H1 (cell line): ENCODE measurements around the gene CACNA1D. TPM values are rescaled to one million over a fixed set of nuclear protein-coding genes. Genes with fewer than 3 reads are reported as not detected.

Source experiments
- CTCF ChIA-PET: fragments of 300-600 bp; sonication (Branson Sonifier 250); formaldehyde crosslinking; loops from one replicate; lab custom pipeline; 2021; ENCODE audit not compliant: partially characterized antibody; lab: Charles Lee
- POLR2A ChIA-PET: fragments of 300-600 bp; sonication (Branson Sonifier 250); formaldehyde crosslinking; loops from one replicate; lab custom pipeline; 2021; ENCODE audit warnings: inconsistent platforms; ENCODE audit not compliant: partially characterized antibody; lab: Charles Lee
- DNase-seq, 2 experiments: peaks; one replicate each; pipeline versions ENCODE4 v3.0.0 to v3.0.0-alpha.2; 2010 to 2022; ENCODE audit warnings: low spot score in 2 of 2, low read depth in 1 of 2, mixed read lengths in 1 of 2
- FAIRE-seq: peaks from 2 replicates; lab custom pipeline; 2011; peaks lifted over from hg19 to GRCh38; lab: Jason Lieb, UNC
- H2AFZ ChIP-seq: 2 replicates; pipeline ENCODE4 v1.8.1; 2012; ENCODE audit warnings: low read length, inconsistent platforms
- H2AK5ac ChIP-seq: 2 replicates; pipeline ENCODE4 v1.6.1; 2013; ENCODE audit warnings: low read depth, low read length
- H2BK120ac ChIP-seq: replicated peaks from 2 replicates; pipeline ENCODE3; 2013; ENCODE audit warnings: low read depth, low read length, inconsistent platforms
- H2BK12ac ChIP-seq: 2 replicates; pipeline ENCODE4 v1.6.1; 2013; ENCODE audit warnings: low read depth, low read length
- H2BK15ac ChIP-seq: 2 replicates; pipeline ENCODE4 v1.6.1; 2013; ENCODE audit warnings: low read length
- H2BK20ac ChIP-seq: 2 replicates; pipeline ENCODE4 v1.6.1; 2013; ENCODE audit warnings: low read length
- H2BK5ac ChIP-seq: 2 replicates; pipeline ENCODE4 v1.6.1; 2013; ENCODE audit warnings: low read depth, low read length
- H3K14ac ChIP-seq: 2 replicates; pipeline ENCODE4 v1.6.1; 2013; ENCODE audit warnings: inconsistent platforms; ENCODE audit not compliant: insufficient read length
- H3K18ac ChIP-seq: 2 replicates; pipeline ENCODE4 v1.6.1; 2013; ENCODE audit warnings: low read length; ENCODE audit errors: extremely low read depth
- H3K23ac ChIP-seq: 2 replicates; pipeline ENCODE4 v1.6.1; 2013; ENCODE audit warnings: inconsistent platforms; ENCODE audit not compliant: insufficient read length
- H3K23me2 ChIP-seq: 2 replicates; pipeline ENCODE4 v1.6.1; 2013; ENCODE audit warnings: low read depth, low read length
- H3K27ac ChIP-seq: 2 replicates; pipeline ENCODE4 v1.6.1; 2011; ENCODE audit warnings: low read depth, low read length, inconsistent platforms
- H3K27me3 ChIP-seq, 4 experiments: replicated peaks in 1 of 4; 1 replicate in 1 of 4; 2 replicates in 3 of 4; pipeline versions ENCODE4 v1.6.1 to v1.8.1; 2011 to 2013; ENCODE audit warnings: low read length in 3 of 4, mild to moderate bottlenecking in 3 of 4, inconsistent platforms in 2 of 4, mixed read lengths in 2 of 4, moderate library complexity in 1 of 4; ENCODE audit not compliant: control insufficient read depth in 3 of 4, insufficient read depth in 3 of 4; ENCODE audit errors: extremely low read depth in 1 of 4
- H3K36me3 ChIP-seq, 4 experiments: 2 replicates each; pipeline versions ENCODE4 v1.6.1 to v1.8.1; 2011 to 2013; ENCODE audit warnings: mild to moderate bottlenecking in 4 of 4, low read length in 3 of 4, moderate library complexity in 2 of 4, control low read depth in 1 of 4, inconsistent platforms in 1 of 4; ENCODE audit not compliant: insufficient read depth in 4 of 4, control insufficient read depth in 2 of 4
- H3K4ac ChIP-seq: replicated peaks from 2 replicates; pipeline ENCODE3; 2013; ENCODE audit warnings: low read length, low read depth, mixed read lengths, inconsistent platforms; ENCODE audit not compliant: insufficient read length
- H3K4me1 ChIP-seq, 4 experiments: replicated peaks in 1 of 4; 1 replicate in 1 of 4; 2 replicates in 3 of 4; pipeline versions ENCODE4 v1.6.1 to v1.8.1; 2011 to 2013; ENCODE audit warnings: low read length in 3 of 4, inconsistent platforms in 2 of 4, mixed read lengths in 1 of 4; ENCODE audit not compliant: insufficient read depth in 4 of 4, control insufficient read depth in 3 of 4
- H3K4me2 ChIP-seq, 2 experiments: 2 replicates each; pipeline versions ENCODE4 v1.6.1 to v1.8.1; 2011 to 2013; ENCODE audit warnings: low read depth in 2 of 2, low read length in 2 of 2, control low read depth in 1 of 2, inconsistent platforms in 1 of 2, mild to moderate bottlenecking in 1 of 2; ENCODE audit not compliant: insufficient read depth in 1 of 2
- H3K4me3 ChIP-seq, 4 experiments: fragments of 200-600, 300-600 bp in 1 of 4; sonication (generic), shearing (Covaris generic), sonication (Bioruptor Twin) in 1 of 4; 2 replicates each; pipeline versions ENCODE4 v1.5.1 to v1.8.1; 2011 to 2016; ENCODE audit warnings: low read length in 4 of 4, low read depth in 3 of 4, control low read depth in 2 of 4, inconsistent platforms in 2 of 4, mild to moderate bottlenecking in 2 of 4, mixed read lengths in 1 of 4, moderate library complexity in 1 of 4; ENCODE audit not compliant: insufficient read depth in 2 of 4; ENCODE audit errors: extremely low read depth in 1 of 4
- H3K56ac ChIP-seq: replicated peaks from 2 replicates; pipeline ENCODE3; 2013; ENCODE audit warnings: low read depth, mild to moderate bottlenecking, mixed read lengths, low read length, inconsistent platforms; ENCODE audit not compliant: insufficient read length
- H3K79me1 ChIP-seq: 2 replicates; pipeline ENCODE4 v1.6.1; 2013; ENCODE audit warnings: low read depth, low read length, control low read depth
- H3K79me2 ChIP-seq, 2 experiments: 2 replicates each; pipeline versions ENCODE4 v1.6.1 to v1.8.1; 2012 to 2013; ENCODE audit warnings: low read length in 2 of 2, mild to moderate bottlenecking in 2 of 2, inconsistent platforms in 1 of 2; ENCODE audit not compliant: insufficient read depth in 2 of 2, control insufficient read depth in 1 of 2
- H3K9ac ChIP-seq, 4 experiments: replicated peaks in 1 of 4; 1 replicate in 1 of 4; 2 replicates in 3 of 4; pipeline versions ENCODE4 v1.6.1 to v1.8.1; 2011 to 2013; ENCODE audit warnings: low read depth in 3 of 4, low read length in 3 of 4, control low read depth in 2 of 4, mild to moderate bottlenecking in 2 of 4, moderate library complexity in 2 of 4, inconsistent platforms in 1 of 4; ENCODE audit errors: extremely low read depth in 1 of 4
- H3K9me3 ChIP-seq, 2 experiments: 2 replicates each; pipeline versions ENCODE4 v1.6.1 to v1.8.1; 2012 to 2013; ENCODE audit warnings: mild to moderate bottlenecking in 2 of 2, moderate library complexity in 2 of 2, control low read depth in 1 of 2, inconsistent platforms in 1 of 2, low read depth in 1 of 2, low read length in 1 of 2, mixed read lengths in 1 of 2; ENCODE audit not compliant: insufficient read depth in 2 of 2
- H4K20me1 ChIP-seq, 2 experiments: replicated peaks in 1 of 2; 2 replicates each; pipeline versions ENCODE3 to v1.8.1; 2011 to 2013; ENCODE audit warnings: inconsistent platforms in 2 of 2, low read length in 2 of 2, mild to moderate bottlenecking in 1 of 2; ENCODE audit not compliant: insufficient read depth in 2 of 2, control insufficient read depth in 1 of 2
- H4K5ac ChIP-seq: 2 replicates; pipeline ENCODE4 v1.6.1; 2013; ENCODE audit warnings: low read length, low read depth, mixed read lengths, inconsistent platforms; ENCODE audit not compliant: insufficient read length
- H4K8ac ChIP-seq: 2 replicates; pipeline ENCODE4 v1.8.0; 2013; ENCODE audit warnings: mild to moderate bottlenecking, moderate library complexity, low read length, inconsistent platforms; ENCODE audit not compliant: insufficient read depth; ENCODE audit errors: extremely low read depth
- H4K91ac ChIP-seq: replicated peaks from 2 replicates; pipeline ENCODE3; 2013; ENCODE audit warnings: low read length, mixed read lengths, inconsistent platforms; ENCODE audit not compliant: insufficient read length
- POLR2AphosphoS5 ChIP-seq: IDR thresholded peaks from 2 replicates; pipeline ENCODE4 v1.6.1; 2011; ENCODE audit warnings: low read depth, low read length
- RFX5 ChIP-seq: IDR thresholded peaks from 2 replicates; pipeline ENCODE4 v1.6.1; 2011; ENCODE audit warnings: low read depth, low read length, improper control_type of control experiment, borderline replicate concordance
- TAF7 ChIP-seq: optimal IDR thresholded peaks from 2 replicates; pipeline ENCODE3; 2011; ENCODE audit warnings: low read depth, mild to moderate bottlenecking, inconsistent platforms, low read length, moderate library complexity, borderline replicate concordance
- WGBS, 2 experiments: shearing (Covaris generic) in 1 of 2; methylation state at CpG; one replicate each; pipeline versions ENCODE4 v1.1.6 to v1.1.7; 2013 to 2015; ENCODE audit warnings: low lambda C conversion rate in 2 of 2, mixed read lengths in 2 of 2, inconsistent platforms in 1 of 2, low coverage in 1 of 2, missing lambda C conversion rate in 1 of 2; ENCODE audit not compliant: insufficient replicate concordance in 2 of 2, insufficient coverage in 1 of 2, insufficient read length in 1 of 2; ENCODE audit errors: extremely low coverage in 1 of 2, missing lambda C conversion rate in 1 of 2; 5-methylcytosine and 5-hydroxymethylcytosine counted together
- polyA plus RNA-seq, 7 experiments: library from polyadenylated mRNA; depleted of rRNA in 3 of 7; stranded (reverse) in 5 of 7; unstranded in 2 of 7; fragments of >200 nt in 5 of 7; fragments of 200-250 nt in 2 of 7; gene quantifications; 1 replicate in 5 of 7; 2 replicates in 1 of 7; 4 replicates in 1 of 7; pipeline versions ENCODE4 v1.2.1 to v1.2.3, GENCODE V29; 2011 to 2013; ENCODE audit warnings: missing spikeins in 2 of 7, mixed read lengths in 2 of 7
- total RNA-seq: library from RNA; stranded (reverse); fragmentation: NEBNext Ultra II Directional; extraction: Animal tissue kit (Norgen Biotek cat#: 25700); gene quantifications from 2 replicates; pipeline ENCODE4 v1.2.1, GENCODE V29; 2021

Gene CACNA1D
- total and polyA plus RNA-seq, 2 of the 8 experiments (the other 6 are each of a cell fraction or from before 2014, with no cell fraction given) = 2.0 to 2.9 TPM

DNA sequence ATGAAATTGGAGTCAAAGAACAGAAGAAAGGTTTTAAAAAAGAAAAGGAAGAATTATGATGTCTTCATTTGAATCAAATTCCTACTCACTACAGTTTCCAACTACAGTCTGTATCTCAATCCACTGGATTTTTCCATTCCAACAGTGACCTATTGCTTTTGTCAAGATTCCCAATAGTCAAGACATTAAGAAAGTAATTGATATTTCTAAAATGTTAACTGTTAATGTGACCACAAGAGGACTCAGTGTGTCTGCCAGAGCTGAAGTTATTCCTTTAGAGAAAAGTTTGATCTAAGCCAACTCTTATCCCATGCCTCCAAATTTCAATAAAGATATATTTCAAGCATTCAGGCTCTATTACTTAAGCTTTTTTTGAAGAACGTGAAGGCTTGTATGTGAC is 163.2 kb downstream of the CACNA1D start:
- Histone ChIP-seq H3K18ac (no peak overlapping the region), H3K79me1 (no peaks in the 10 kb centered on the region), H3K27ac (no peak overlapping the region), H2AK5ac (no peak overlapping the region), H2BK15ac (no peak overlapping the region), H3K4me1 (no peaks in the 10 kb centered on the region), H3K9me3 (peaks cover 6 to 8% of the 10 kb centered on the region in 2 experiments; a peak in 3 of 4 replicates), H4K20me1 (no peaks in the 10 kb centered on the region), H2BK5ac (no peak overlapping the region), H3K14ac (no peak overlapping the region), H3K23ac (no peak overlapping the region), H4K91ac (no peak overlapping the region), H4K8ac (no peak overlapping the region), H3K79me2 (no peaks in the 10 kb centered on the region), H3K4ac (no peak overlapping the region), H4K5ac (no peak overlapping the region), H2BK20ac (no peak overlapping the region), H2BK12ac (no peak overlapping the region), H3K56ac (no peak overlapping the region), H3K27me3 (no peaks in the 10 kb centered on the region), H3K36me3 (no peaks in the 10 kb centered on the region; a peak in 2 of 8 replicates), H2BK120ac (no peak overlapping the region), H3K9ac (no peak overlapping the region), H3K23me2 (no peaks in the 10 kb centered on the region), H2AFZ (no peak overlapping the region), H3K4me3 (no peak overlapping the region), H3K4me2 (no peak overlapping the region)
- FAIRE-seq (no peak), DNase-seq (no peak)
- ChIA-PET POLR2A (interaction anchor here (0.6 kb wide), 1 partner anchor 9 kb away, joined by 3 read pairs; no protein-coding TSS in a partner anchor), CTCF (interaction anchor here (0.6 to 0.7 kb wide), 3 partner anchors 39 to 109 kb away, joined by 3 to 4 read pairs (median 3); no protein-coding TSS in a partner anchor)
- 89% methylated on average over 1 of the region's 1 CpG; no CpG with 5 or more reads in 1 of the 2 experiments for WGBS, 2 experiments
- no peak for TF ChIP-seq POLR2AphosphoS5
- TF ChIP-seq TAF7 = no peak
- no peak for TF ChIP-seq RFX5
